COLO668 (cell line): ENCODE data around the gene PTPRE.
"Not testable (repeated sequence)": the region's sequence is repeated elsewhere in the genome, so short reads cannot be mapped to it uniquely, and the experiment has no call there.

Experiments
- DNase-seq: peaks from one replicate; lab custom pipeline; 2025; ENCODE audit not compliant: unreplicated experiment; lab: John Stamatoyannopoulos, UW

The PTPRE gene

GRCh38 chr10:128087884-128088709, 181.2 kb downstream of the PTPRE start:
- no peak for DNase-seq

DNA sequence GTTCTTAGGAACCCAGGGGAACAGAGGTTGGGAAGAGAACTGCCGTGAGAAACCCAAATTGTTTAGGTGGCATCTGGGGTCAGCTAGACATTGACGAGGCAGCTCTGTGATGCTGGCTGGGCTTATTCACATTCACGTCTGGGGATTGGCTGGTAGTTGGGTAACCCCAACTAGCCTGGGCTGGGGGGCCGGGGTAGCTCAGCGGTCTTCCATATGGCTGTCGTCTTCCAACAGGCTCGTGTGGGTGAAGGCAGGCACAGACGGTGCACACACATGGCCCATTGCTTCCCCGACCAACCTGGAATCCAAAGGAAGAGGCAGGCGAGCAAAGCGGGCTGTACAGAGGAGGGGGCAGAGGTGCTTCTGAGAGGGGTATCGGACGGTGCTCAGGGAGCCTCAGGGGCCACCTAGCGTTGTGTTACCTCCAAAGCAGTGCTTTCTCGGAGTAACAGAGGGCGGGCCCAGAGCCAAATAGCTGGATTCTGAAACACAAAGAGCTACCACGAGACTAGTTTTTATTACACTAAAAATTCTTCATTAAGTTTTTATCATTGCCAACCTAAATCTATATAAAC, 184.8 kb downstream of the PTPRE start:
- DNase-seq = no peak

DNA sequence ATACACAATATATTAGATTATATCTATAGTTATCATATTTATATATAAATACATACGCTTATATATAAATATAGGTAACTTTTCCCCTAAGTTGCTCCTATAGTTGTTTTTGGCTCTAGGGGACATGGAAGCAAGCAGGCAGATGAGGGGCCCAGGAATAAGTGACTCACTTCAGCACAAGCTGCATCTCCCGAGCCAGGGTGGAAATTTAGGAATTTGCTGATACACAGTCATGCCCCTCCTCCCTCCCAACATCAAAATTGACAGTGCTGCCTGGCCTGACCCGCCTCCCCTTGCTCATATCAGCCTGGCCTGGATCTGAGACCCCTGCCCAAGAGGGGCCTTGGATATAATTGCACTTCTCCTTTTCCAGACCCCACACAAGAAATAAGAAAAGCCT, 185.6 kb downstream of the PTPRE start:
- DNase-seq = no peak

GRCh38 chr10:128094596-128094995, 187.7 kb downstream of the PTPRE start:
- not testable (repeated sequence) for DNase-seq

GRCh38 chr10:128095027-128095752, 188.3 kb downstream of the PTPRE start:
- no peak for DNase-seq

GRCh38 chr10:128095753-128096469, 189.0 kb downstream of the PTPRE start:
- DNase-seq = no peak

- DNase-seq = no peak
These were observed 189.7 kb downstream of the PTPRE start for GRCh38 chr10:128096486-128097199.

DNA sequence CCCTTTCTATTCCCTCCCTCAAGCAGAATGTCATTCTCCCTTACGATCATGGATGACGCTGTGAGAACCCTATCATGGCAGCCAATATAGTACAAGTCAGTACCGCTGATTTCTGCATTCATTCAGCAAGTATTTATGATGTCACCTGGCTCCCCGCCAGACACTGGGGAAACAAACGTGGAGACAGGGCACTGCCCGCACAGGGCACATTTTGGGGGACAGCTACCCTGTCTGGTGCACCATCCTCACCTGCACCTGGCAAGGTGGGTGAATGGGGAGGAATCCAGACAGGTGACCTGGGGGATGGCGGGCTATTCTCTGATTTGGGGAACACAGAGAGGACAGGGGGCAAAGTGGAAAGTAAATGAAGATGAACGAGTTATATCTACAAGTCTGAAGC, 190.9 kb downstream of the PTPRE start:
- DNase-seq = no peak

- no peak for DNase-seq
These were observed 191.7 kb downstream of the PTPRE start for GRCh38 chr10:128098631-128099030.

DNA sequence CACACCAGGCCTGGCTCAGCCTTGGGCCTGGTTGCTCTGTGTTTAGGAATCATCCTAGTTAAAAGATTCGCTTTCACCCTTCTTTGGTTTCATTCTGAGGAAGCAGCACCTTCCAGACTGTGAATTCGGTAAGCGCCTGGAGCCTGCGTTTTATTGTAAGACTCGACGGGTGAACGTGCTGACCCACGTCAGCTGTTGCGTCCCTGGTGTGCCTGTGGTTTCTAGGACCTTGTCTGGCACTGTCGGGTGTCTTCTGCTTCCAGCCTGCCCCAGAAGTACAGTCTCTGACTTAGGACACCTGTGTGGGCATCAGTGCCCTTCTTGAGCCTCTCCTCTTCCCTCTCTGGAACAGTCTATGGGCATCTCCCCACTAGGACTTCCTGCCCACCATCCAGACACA, 193.0 kb downstream of the PTPRE start:
- DNase-seq = no peak

DNA sequence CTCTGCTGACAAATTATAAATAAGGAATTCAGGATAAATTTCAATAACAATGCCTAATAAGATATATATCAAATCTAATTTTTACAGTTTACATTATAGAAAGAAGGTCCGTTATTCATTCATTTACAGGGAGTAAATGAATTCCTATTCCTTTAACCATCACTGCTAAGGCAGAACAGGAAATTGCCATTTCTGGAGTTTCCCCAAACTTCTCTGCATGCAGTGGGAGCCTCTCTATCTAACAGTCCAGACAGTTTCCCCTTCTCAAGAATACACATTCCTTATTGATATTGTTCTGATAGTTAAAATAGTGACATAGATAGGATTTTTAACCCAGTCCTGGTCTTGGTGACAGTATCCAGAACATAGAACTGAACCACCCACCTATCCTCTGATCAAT, 195.0 kb downstream of the PTPRE start:
- DNase-seq = no peak

- DNase-seq = no peak
These were observed 195.8 kb downstream of the PTPRE start for GRCh38 chr10:128102480-128103228.

- no peak for DNase-seq
These were observed 196.4 kb downstream of the PTPRE start for GRCh38 chr10:128103229-128103714.

DNA sequence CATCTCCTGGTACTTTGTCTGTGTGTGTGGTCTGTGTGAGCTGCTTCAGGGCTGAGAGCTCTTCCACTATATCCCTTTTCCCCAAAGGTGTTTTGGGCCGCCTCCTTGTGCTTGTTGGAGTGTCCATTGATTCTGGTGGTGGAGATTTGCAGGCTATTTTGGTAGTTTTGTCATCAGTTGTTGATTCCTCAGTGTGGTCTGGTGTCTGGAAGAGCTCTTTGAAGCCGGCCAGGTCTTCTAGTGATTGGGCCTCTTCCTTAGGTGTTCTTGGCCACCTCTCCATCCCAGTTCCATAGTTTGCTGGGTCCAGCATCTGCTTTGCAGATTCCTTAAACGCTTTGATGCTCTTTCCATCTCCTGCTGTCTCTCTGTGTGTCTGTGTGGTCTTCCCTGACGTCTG, 198.5 kb downstream of the PTPRE start:
- DNase-seq = no peak

GRCh38 chr10:128109707-128110106, 202.8 kb downstream of the PTPRE start:
- no peak for DNase-seq

- no peak for DNase-seq
These were observed 203.4 kb downstream of the PTPRE start for GRCh38 chr10:128110339-128110738.

DNA sequence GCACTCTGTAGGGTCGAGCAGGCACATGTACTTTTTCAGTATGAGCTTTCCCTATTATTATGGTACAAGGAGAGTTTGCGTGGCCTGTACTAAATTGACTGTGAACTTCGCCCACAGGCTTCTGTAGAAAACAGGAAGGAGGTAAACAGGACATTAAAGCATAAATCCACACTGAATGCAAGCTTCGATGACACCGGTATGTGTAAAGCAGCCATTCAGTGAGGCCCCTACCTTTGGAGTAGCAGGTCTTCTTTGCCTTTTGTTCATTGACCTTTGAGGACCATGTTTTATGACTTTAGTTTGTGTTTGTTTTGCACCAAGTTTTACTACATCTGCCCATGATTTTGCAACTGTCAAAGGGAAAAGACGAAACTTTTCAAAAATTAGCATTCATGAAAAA, 204.8 kb downstream of the PTPRE start:
- DNase-seq = no peak

DNA sequence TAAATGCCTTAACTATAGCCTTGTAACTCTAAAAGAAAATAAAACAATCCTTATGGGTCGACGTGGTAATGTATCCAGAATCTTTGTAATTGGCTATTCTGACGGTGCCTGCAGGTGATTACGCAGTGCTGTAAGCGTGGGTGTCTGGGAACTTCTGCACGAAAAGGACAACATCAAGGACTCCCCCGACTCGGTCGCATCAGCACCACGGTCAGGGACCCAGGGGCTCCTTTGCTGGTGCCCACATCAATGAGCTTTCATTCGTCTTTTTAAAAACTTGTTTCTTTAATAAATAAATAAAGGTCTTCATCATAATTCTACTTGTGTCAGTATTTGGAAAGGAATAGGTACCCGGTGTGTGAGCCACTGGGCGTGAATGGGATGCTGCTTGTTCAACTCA, 206.1 kb downstream of the PTPRE start:
- no peak for DNase-seq

DNA sequence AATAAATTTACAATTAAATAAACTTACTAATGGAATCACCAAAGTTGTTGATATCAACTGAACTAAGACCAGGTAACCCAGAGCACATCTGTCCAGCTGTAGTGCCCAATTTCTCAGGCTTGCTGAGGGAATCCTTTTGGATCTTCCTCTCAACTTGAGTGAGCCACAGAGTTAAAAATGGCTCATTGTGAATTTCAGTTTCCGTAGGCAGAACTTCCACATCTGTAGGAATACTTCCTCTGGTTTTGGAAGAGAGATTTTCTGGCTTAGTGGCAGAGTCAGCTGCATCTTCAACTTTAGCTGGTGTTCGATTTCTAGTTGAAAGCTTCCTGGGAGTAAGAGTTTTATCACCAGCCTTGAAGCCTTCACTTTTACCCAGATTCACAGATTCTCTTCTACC, 208.0 kb downstream of the PTPRE start:
- DNase-seq = no peak

GRCh38 chr10:128115356-128115755, 208.5 kb downstream of the PTPRE start:
- DNase-seq = no peak
